HG03175 (cell line): ENCODE results near the gene SPTLC1.

Source experiments
- ATAC-seq: cut with Tn5 transposase; IDR thresholded peaks from one replicate; pipeline ENCODE4 v1.9.1; 2021; ENCODE audit warnings: mild to moderate bottlenecking, moderate library complexity; ENCODE audit not compliant: unreplicated experiment

The SPTLC1 gene

DNA sequence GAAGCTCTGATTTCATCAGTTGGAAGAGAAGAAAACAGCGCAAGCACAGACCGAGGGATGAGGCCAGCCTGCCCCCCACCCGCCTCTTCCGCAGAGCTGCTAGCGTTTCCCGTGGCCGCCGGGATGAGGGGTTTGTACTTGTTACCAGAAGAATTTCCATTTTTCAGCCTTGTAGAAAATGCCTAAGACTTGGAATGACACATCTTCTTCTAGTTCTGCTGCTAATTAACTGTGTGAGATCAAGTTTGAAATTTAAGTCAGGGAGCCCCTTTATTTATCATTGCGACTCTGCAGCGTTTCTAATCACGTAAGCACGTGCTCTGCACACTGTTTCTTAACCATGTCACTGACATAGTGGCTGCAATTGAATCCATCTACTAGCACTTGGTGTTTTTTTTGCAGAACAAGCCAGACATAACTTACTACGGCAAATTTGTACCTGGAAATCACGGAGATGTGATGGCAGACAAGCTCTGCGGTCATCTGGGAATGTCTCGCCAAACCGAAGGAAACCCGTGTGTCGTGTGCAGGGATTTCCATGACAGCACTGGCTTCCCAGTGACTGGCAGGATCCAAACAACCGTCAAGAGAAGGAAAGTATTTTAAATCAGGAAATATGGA, 123.4 kb downstream of the SPTLC1 start:
- no peak for ATAC-seq

- ATAC-seq, result no peak
Measured at GRCh38 chr9:91986248-91986647, 129.0 kb downstream of the SPTLC1 start.

GRCh38 chr9:91985692-91986091, 129.5 kb downstream of the SPTLC1 start:
- no peak for ATAC-seq
